ENCODE data around the gene EDN1.
"Not testable (repeated sequence)": the region's sequence is repeated elsewhere in the genome, so short reads cannot be mapped to it uniquely, and the experiment has no call there.

Gene EDN1

DNA sequence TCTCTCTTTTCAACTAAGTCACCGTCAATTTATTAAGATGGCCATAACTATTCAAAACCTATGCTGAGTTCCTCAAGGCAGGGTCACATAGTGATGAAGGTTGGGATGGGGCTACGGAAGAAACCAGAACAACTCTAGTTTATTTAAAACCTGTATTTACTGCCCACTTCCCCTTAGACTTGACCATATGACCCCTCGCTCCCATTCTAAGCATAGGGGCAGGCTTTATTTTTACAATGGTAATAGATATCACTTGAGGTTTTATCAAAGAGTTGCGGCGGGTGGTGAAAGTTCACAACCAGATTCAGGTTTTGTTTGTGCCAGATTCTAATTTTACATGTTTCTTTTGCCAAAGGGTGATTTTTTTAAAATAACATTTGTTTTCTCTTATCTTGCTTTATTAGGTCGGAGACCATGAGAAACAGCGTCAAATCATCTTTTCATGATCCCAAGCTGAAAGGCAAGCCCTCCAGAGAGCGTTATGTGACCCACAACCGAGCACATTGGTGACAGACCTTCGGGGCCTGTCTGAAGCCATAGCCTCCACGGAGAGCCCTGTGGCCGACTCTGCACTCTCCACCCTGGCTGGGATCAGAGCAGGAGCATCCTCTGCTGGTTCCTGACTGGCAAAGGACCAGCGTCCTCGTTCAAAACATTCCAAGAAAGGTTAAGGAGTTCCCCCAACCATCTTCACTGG, 5.5 kb downstream of the EDN1 start:
- no peak for DNase-seq

DNA sequence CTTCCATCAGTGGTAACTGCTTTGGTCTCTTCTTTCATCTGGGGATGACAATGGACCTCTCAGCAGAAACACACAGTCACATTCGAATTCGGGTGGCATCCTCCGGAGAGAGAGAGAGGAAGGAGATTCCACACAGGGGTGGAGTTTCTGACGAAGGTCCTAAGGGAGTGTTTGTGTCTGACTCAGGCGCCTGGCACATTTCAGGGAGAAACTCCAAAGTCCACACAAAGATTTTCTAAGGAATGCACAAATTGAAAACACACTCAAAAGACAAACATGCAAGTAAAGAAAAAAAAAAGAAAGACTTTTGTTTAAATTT, 6.1 kb downstream of the EDN1 start:
- no peak for DNase-seq

DNA sequence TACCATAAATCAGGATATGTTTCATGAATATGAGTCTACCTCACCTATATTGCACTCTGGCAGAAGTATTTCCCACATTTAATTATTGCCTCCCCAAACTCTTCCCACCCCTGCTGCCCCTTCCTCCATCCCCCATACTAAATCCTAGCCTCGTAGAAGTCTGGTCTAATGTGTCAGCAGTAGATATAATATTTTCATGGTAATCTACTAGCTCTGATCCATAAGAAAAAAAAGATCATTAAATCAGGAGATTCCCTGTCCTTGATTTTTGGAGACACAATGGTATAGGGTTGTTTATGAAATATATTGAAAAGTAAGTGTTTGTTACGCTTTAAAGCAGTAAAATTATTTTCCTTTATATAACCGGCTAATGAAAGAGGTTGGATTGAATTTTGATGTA, 6.4 kb downstream of the EDN1 start:
- no peak for DNase-seq

- no peak for DNase-seq
These were observed 7.3 kb downstream of the EDN1 start for GRCh38 chr6:12297363-12298016.

GRCh38 chr6:12298017-12298978, 8.1 kb downstream of the EDN1 start:
- no peak for DNase-seq

- DNase-seq = no peak
These were observed 8.8 kb downstream of the EDN1 start for GRCh38 chr6:12298995-12299394.

GRCh38 chr6:12301018-12301417, 10.9 kb downstream of the EDN1 start:
- DNase-seq = no peak

GRCh38 chr6:12304487-12304886, 14.3 kb downstream of the EDN1 start:
- DNase-seq = no peak

- DNase-seq = no peak
These were observed 18.9 kb downstream of the EDN1 start for GRCh38 chr6:12309070-12309469.

GRCh38 chr6:12311106-12311505, 20.9 kb downstream of the EDN1 start:
- DNase-seq = no peak

DNA sequence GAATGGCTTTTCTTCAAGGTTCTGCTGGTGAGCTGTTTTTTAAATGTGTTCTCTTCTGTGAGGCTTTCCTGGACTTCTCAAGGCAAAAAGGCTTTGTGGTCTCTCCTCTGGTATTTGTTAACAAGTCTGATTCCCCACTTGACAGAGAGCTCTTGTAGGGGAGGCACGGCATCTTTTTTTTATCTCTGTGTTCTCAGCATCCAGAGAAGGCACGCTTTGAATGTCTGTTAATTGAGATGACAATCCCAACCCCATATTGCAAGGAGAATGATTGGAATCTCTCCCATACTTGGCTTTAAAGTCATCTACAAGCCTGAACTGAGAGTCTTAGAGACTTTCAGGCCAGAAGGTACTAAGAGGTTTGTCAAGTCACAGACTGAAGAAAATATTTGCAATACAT, 22.6 kb downstream of the EDN1 start:
- no peak for DNase-seq

DNA sequence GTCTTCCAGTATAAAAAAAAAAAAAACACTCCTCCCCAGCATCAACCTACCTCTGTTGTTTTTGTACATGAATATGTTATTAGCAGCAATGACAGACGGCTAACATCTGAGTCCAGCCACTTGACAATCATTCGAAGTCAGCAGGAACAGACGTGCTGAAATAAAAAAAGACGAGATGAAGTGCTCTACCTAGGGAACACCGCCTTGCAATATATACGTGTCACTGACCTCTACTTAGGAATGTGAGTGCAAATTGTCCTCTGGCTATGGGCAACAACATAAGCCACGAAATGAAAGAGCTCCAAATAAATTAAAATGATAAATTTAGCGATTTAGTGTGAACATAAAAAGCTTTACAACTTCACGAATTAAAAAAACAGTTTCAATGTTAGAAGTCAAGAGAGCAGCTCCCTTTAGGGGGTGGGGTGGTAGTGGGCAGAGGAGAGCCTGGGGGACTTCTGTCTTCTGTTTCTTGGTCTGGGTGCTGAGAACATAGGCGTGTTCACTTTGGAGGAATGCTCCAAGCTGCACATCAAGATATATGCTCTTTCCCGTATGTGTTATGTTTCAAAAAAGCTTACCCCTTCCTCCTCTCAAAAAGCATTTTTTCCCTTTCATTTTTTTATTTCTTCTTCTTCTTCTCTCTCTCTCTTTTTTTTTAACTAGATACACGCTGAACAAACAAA, 23.3 kb downstream of the EDN1 start:
- DNase-seq = no peak

GRCh38 chr6:12313992-12314589, 23.9 kb downstream of the EDN1 start:
- no peak for DNase-seq

DNA sequence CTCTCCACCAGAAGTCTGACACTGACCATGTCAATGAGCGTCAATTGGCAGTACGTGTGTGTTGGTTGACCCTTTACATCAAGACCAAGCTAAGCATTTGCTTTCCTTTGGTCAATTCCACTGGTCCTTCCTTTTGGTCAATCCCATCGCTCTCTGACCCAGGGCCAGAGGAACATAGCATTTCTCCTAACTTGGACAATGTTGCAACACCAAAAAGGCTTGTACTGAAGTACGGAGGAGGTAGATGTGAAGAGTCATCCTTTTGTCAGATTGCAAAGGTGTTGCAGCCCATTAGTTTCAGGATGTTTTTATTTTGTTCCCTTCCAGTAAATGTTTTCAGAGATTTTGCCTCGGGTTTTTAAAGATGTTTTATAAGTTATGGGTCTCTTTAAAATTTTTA, 24.6 kb downstream of the EDN1 start:
- no peak for DNase-seq

DNA sequence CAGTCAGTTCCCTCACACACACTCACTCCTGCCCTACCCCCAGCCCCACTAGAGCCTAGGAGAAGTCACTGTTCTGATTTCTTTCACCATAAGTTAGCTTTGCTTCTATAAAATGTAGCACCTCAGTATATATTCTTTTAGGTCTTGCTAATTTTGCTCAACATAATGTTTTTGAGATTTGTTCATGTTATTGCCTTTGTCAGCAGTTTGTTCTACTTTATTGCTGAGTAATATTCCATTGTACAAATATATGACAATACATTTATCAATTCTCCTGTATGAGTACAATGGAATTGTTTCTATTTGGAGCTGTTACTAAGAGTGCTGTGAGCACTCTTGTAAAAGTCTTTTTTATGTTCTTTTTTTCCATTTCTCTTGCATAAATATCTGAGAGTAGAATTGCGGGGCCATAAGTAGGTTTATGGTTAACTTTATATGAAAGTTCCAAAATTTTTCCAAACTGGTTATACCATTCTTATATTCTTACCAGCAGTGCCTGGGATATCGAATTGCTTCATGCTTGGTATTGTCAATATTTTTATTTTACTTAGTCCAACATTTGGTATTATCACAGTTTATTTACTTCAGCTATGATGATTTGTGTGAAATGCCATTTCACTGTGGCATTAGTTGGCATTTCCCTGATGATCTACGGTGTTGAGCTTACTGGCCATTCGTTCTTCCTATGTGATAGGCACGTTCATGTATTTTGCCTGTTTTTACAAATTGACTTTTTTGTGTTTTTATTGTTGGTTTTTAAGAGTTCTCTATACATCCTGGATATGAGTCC, 25.3 kb downstream of the EDN1 start:
- no peak for DNase-seq

DNA sequence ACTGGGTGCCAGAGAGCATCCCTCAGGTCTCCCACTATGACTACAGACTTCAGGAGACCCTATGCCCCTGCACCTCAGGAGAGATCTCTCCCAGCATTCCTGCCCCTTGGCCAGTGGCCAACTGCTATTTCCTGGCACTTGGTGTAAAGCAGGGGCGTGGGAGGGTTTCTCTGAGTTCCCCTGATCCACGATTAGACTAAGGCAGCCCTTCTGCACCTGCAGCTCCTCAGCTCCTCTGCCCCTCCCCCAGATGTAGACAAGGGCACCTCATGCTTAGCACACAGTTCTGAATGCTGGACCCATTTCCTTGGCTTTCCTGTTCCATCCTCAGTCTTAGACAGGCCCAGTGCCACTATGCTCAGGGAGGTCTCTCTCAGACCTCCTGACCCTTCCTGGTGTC, 28.6 kb downstream of the EDN1 start:
- no peak for DNase-seq

GRCh38 chr6:12320074-12320473, 29.9 kb downstream of the EDN1 start:
- not testable (repeated sequence) for DNase-seq

- no peak for DNase-seq
These were observed 33.9 kb downstream of the EDN1 start for GRCh38 chr6:12324099-12324498.

- no peak for DNase-seq
These were observed 34.6 kb downstream of the EDN1 start for GRCh38 chr6:12324748-12325147.

DNA sequence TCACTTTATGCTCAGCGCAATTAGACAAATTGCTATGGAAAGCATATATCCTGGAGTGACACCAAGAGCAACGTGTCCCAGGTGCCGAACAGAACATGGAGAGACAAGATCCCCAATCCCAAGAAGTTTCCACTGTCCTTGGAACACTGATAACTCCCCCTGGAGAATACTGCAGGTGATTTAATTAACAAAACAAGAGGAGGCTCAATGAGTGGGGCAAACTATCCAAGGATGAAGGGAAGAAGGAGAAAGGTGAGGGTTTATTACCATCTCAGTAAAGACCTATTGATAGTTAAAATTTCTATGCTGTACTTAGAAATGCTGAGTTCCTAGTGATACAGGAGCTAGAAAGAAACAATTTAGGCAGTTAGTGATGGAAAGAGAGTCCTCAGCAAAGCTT, 35.7 kb downstream of the EDN1 start:
- no peak for DNase-seq

- DNase-seq = no peak
These were observed 37.2 kb downstream of the EDN1 start for GRCh38 chr6:12327391-12327790.

GRCh38 chr6:12327988-12328387, 37.8 kb downstream of the EDN1 start:
- DNase-seq = no peak

Data from CD4-positive, alpha-beta T cell treated with Interleukin-10 for 1 hour (primary cell).